Cardiac muscle cell (in vitro differentiated cells and primary cell): ENCODE results near the gene LRRC17. TPM values are rescaled to one million over a fixed set of nuclear protein-coding genes. Genes with fewer than 3 reads are reported as not detected.
A peak's percentile ranks its signal among the peaks of the same experiment; 100 is the strongest.

Source experiments
- DNase-seq, 2 donors: peaks; one replicate each; pipeline versions ENCODE4 v3.0.0 to v3.0.0-alpha.2; 2010 to 2017; ENCODE audit warnings: low read depth in 1 of 2, low spot score in 1 of 2
- H3K27ac ChIP-seq: fragments of 200-600 bp; sonication (generic); 2 replicates; pipeline ENCODE4 v1.5.1; 2016
- H3K27me3 ChIP-seq: fragments of 200-600 bp; sonication (generic); 2 replicates; pipeline ENCODE4 v1.6.0; 2016; ENCODE audit warnings: control low read depth
- H3K36me3 ChIP-seq: fragments of 200-600 bp; sonication (generic); 2 replicates; pipeline ENCODE4 v1.5.1; 2016; ENCODE audit warnings: control low read depth
- H3K4me1 ChIP-seq: fragments of 200-600 bp; sonication (generic); 2 replicates; pipeline ENCODE4 v1.8.1; 2017; ENCODE audit warnings: low read depth, mild to moderate bottlenecking, mixed run types
- H3K4me3 ChIP-seq: fragments of 200-600 bp; sonication (generic); 2 replicates; pipeline ENCODE4 v1.5.1; 2016; ENCODE audit warnings: mild to moderate bottlenecking
- H3K9me3 ChIP-seq: fragments of 200-600 bp; sonication (generic); 2 replicates; pipeline ENCODE4 v1.5.1; 2017; ENCODE audit warnings: low read depth, mild to moderate bottlenecking, control low read depth
- polyA plus RNA-seq: library from polyadenylated mRNA; unstranded; fragments of >200 nt; fragmentation: Nextera tagmentation; extraction: Ambion mirVana; gene quantifications from 2 replicates; pipeline ENCODE4 v1.2.1, GENCODE V29; 2016
- total RNA-seq: library from RNA; depleted of rRNA; stranded (reverse); fragments of >200 nt; gene quantifications from 2 replicates; pipeline ENCODE4 v1.2.3, GENCODE V29; 2016
- TF ChIP-seq, protein P1 (sequence below): IDR thresholded peaks from 2 replicates; pipeline ENCODE4 v1.5.1; 2012; ENCODE audit warnings: low read depth, mild to moderate bottlenecking, low read length

Gene LRRC17
- total and polyA plus RNA-seq, 2 experiments from 2014 or later, result 5.7 to 8.0 TPM

DNA sequence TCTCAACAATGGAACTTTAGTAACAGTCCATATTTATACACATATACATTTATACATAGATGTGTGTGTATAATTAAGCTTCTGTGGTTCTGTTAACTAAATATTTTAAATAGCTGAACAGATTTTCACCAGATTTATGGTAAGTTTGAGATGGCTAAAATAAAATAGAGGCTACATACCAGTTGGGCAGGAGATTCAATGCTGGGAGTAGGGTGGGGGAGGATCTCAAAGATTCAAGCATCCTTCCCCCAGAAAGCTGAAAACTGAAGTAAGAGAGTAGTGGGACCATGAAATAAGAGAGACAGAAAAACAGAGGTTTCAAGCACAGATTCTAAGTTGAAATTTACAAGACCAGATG is 14.0 kb downstream of the LRRC17 start:
- Histone ChIP-seq H3K9me3 (no peaks in the 10 kb centered on the region), H3K4me1 (no peaks in the 10 kb centered on the region), H3K27me3 (no peaks in the 10 kb centered on the region), H3K4me3 (no peak overlapping the region), H3K27ac (no peak overlapping the region), H3K36me3 (no peaks in the 10 kb centered on the region)
- TF ChIP-seq, protein P1, sequence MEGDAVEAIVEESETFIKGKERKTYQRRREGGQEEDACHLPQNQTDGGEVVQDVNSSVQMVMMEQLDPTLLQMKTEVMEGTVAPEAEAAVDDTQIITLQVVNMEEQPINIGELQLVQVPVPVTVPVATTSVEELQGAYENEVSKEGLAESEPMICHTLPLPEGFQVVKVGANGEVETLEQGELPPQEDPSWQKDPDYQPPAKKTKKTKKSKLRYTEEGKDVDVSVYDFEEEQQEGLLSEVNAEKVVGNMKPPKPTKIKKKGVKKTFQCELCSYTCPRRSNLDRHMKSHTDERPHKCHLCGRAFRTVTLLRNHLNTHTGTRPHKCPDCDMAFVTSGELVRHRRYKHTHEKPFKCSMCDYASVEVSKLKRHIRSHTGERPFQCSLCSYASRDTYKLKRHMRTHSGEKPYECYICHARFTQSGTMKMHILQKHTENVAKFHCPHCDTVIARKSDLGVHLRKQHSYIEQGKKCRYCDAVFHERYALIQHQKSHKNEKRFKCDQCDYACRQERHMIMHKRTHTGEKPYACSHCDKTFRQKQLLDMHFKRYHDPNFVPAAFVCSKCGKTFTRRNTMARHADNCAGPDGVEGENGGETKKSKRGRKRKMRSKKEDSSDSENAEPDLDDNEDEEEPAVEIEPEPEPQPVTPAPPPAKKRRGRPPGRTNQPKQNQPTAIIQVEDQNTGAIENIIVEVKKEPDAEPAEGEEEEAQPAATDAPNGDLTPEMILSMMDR, result no peak
- DNase-seq, result no peak

DNA sequence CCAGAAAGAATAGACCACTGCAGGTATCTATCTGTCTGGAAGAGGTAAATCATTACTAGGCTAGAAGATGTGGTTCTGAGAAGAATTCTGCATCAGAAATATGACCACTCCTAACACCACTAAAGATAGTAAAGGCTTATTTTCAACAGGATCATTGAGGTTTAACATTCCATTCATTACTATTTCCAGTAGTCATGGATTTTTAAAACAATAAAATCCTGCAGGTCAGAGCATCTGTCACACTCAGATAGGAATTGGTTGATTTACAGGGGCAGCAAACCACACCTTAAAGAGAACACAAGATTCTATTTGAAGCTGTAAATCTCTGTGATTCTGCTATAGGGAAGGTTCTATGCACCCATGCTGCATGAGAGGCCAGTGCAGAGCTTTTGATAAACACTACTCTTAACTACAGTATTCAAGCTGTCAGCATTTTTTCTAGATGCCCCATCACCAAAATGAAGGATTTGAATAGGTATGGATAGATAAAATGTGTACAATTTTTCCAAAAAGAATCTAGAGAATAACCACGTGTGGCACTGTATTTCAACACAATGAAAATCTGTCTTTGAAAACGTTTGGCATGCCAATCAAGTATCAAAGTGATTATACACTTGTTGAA is 14.6 kb downstream of the LRRC17 start:
- Histone ChIP-seq H3K4me3 (no peak overlapping the region), H3K9me3 (no peaks in the 10 kb centered on the region), H3K4me1 (no peaks in the 10 kb centered on the region), H3K27me3 (no peaks in the 10 kb centered on the region), H3K27ac (no peak overlapping the region), H3K36me3 (no peaks in the 10 kb centered on the region)
- no peak for DNase-seq
- TF ChIP-seq, protein P1, result no peak

DNA sequence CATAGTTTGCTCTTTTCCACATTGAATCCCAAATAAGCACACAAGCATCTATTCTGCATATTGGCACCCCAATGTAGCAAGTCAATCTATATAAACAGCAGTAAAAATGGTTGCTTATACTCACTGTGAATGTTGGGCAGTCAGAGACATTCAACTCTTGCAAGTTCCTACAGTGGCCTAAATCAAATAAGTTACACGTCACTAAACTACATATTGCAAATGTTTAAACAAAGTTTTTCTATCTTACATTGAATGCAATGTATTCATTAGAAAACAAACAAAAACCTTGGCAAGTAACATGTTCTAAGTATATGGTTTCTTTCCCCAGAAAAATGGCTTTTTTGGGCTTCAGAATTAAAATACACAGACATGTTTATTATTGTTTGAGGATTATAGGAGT is 19.0 kb downstream of the LRRC17 start:
- Histone ChIP-seq H3K36me3 (no peaks in the 10 kb centered on the region), H3K4me3 (no peak overlapping the region), H3K4me1 (no peaks in the 10 kb centered on the region), H3K9me3 (no peaks in the 10 kb centered on the region), H3K27me3 (no peaks in the 10 kb centered on the region), H3K27ac (no peak overlapping the region)
- no peak for DNase-seq
- TF ChIP-seq, protein P1, result no peak

DNA sequence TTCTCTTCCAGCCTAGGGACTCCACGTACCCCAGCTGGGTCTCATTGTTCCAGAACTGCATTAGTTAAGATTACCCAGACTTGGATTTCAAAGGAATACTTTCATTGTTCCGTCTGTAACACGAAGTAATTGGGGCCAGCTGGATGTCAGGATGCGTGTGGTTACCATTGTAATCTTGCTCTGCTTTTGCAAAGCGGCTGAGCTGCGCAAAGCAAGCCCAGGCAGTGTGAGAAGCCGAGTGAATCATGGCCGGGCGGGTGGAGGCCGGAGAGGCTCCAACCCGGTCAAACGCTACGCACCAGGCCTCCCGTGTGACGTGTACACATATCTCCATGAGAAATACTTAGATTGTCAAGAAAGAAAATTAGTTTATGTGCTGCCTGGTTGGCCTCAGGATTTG is 21.0 kb downstream of the LRRC17 start:
- TF ChIP-seq, protein P1, result no peak
- no peaks in the 10 kb centered on the region for H3K9me3 ChIP-seq
- H3K4me3 ChIP-seq, result no peak overlapping the region
- no peaks in the 10 kb centered on the region for H3K36me3 ChIP-seq
- no peak overlapping the region for H3K27ac ChIP-seq
- no peaks in the 10 kb centered on the region for H3K27me3 ChIP-seq
- H3K4me1 ChIP-seq, result peaks cover 7% of the 10 kb centered on the region
- peak in 1 of 2 donors; percentile 99 for DNase-seq

DNA sequence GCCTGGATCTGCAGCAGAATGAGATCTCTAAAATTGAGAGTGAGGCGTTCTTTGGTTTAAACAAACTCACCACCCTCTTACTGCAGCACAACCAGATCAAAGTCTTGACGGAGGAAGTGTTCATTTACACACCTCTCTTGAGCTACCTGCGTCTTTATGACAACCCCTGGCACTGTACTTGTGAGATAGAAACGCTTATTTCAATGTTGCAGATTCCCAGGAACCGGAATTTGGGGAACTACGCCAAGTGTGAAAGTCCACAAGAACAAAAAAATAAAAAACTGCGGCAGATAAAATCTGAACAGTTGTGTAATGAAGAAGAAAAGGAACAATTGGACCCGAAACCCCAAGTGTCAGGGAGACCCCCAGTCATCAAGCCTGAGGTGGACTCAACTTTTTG is 21.4 kb downstream of the LRRC17 start:
- Histone ChIP-seq H3K27me3 (no peaks in the 10 kb centered on the region), H3K9me3 (no peaks in the 10 kb centered on the region), H3K4me3 (no peak overlapping the region), H3K4me1 (peaks cover 12% of the 10 kb centered on the region), H3K36me3 (no peaks in the 10 kb centered on the region), H3K27ac (no peak overlapping the region)
- DNase-seq, result peak in 1 of 2 donors; percentile 63
- TF ChIP-seq, protein P1, result no peak

DNA sequence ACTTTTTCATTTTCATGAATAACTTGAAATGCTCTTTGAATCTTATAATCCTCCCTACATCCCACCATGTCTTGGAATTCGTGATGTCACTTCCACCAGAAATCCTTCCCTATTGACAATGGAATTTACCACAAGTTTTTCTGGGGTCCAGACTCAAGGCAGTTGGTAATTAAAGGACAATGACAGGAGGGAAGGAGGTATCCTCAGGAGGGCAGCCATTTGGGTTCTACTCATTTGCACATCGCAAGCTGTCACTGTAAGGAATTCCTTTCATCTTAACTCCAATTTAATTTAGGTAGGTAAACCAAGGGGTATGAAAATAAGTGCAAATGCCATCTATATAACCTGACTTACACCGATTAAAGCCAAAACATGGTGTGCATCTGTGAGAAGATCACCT is 21.9 kb downstream of the LRRC17 start:
- Histone ChIP-seq H3K4me1 (peaks cover 12% of the 10 kb centered on the region), H3K9me3 (no peaks in the 10 kb centered on the region), H3K36me3 (no peaks in the 10 kb centered on the region), H3K27me3 (no peaks in the 10 kb centered on the region), H3K4me3 (no peak overlapping the region), H3K27ac (no peak overlapping the region)
- peak in 1 of 2 donors; percentile 48 for DNase-seq
- TF ChIP-seq, protein P1, result no peak
